Stimulated activated CD4-positive, alpha-beta T cell treated with anti-CD3 and anti-CD28 coated beads, TNF-alpha, amount 100 ng/mL, for 48 hours (primary cell): ENCODE measurements around the gene WFDC9.
A peak's percentile ranks its signal among the peaks of the same experiment; 100 is the strongest.
"Not testable (repeated sequence)": the region's sequence is repeated elsewhere in the genome, so short reads cannot be mapped to it uniquely, and the experiment has no call there.

Experiments used
- DNase-seq, 3 donors: peaks; one replicate each; pipeline ENCODE4 v3.0.0-alpha.2; 2020; ENCODE audit warnings: low read depth in 3 of 3

The WFDC9 gene

DNA sequence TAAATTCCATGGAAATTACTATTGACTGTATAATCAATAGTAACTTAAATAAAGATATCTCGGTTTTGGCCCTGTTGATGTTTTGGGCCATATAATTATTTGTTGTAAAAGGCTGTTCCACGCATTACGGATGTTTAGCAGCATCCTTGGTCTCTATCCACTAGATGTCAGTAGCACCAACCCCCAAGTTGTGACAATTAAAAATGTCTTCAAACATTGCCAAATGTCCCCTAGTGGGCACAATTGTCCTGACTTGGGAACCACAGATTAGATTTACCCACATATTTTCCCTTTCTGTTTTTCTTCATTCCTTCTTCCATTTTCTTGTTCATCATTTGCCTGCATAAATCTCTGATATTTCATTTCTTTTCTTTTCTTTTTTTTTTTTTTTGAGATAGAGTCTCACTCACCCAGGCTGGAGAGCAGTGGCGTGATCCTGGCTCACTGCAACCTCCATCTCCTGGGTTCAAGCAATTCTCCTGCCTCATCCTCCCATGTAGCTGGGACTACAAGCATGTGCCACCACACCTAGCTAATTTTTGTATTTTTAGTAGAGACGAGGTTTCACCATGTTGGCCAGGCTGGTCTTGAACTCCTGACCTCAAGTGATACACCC, 38.4 kb downstream of the WFDC9 start:
- peak; percentile 3 to 11 (median 3) for DNase-seq

DNA sequence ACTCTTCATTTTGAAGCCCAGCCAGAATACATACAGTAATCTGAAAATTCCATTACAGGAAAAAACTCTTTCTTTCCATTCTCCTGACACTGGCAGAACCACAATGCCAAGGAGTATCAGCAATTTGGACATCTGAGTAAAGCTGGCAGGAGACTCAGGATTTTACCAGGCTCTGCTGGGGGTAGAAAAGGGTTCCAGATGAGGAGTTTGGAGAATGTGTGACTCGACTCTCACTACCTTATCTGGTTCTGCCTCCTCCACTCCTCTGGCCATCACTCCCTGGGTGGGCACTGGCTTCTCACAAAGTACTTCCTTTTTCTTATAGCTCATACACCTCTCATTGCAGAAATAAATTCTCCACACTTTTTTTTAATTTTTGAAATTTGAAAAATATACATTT, 41.4 kb downstream of the WFDC9 start:
- DNase-seq = no peak

DNA sequence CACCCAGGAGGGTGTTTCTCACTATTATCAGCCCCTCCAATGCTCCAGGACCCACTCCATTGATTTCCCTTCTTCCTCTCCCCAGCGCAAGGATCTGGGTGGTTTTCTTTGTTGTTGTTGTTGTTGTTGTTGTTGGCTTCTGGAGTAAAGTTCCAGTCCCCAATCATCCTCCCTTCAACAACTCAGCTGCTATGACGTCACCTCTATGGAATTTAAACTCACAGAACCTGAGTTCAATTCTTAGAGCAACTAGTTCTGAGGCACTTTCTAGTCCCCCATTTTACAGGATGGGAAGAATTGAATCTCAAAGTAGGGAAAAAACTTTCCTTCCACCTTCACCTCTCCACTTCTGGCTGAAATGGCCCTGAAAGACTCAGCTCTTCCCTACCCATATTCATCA, 42.3 kb downstream of the WFDC9 start:
- no peak for DNase-seq

- not testable (repeated sequence) for DNase-seq
Observed at GRCh38 chr20:45585986-45586385, 45.1 kb downstream of the WFDC9 start.

DNA sequence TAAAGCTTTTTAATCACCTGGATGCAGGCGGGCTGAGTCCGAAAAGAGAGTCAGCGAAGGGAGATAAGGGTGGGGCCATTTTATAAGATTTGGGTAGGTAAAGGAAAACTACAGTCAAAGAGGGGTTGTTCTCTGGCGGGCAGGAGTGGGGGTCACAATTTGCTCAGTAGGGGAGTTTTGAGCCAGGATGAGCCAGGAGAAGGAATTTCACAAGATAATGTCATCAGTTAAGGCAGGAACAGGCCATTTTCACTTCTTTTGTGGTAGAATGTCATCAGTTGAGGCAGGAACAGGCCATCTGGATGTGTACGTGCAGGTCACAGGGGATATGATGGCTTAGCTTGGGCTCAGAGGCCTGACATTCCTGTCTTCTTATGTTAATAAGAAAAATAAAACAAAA, 46.8 kb downstream of the WFDC9 start:
- not testable (repeated sequence) for DNase-seq

GRCh38 chr20:45583502-45583901, 47.6 kb downstream of the WFDC9 start:
- DNase-seq = no peak

- no peak for DNase-seq
Observed at GRCh38 chr20:45581702-45582101, 49.4 kb downstream of the WFDC9 start.

GRCh38 chr20:45579184-45579583, 51.9 kb downstream of the WFDC9 start, which contains the start of gene WFDC8:
Gene WFDC8, minus strand, starts transcription at chr20:45579284. Its CDS starts 37 bp downstream, at chr20:45579247.
- no peak for DNase-seq

- no peak for DNase-seq
Observed at GRCh38 chr20:45578231-45578630, 52.9 kb downstream of the WFDC9 start.

DNA sequence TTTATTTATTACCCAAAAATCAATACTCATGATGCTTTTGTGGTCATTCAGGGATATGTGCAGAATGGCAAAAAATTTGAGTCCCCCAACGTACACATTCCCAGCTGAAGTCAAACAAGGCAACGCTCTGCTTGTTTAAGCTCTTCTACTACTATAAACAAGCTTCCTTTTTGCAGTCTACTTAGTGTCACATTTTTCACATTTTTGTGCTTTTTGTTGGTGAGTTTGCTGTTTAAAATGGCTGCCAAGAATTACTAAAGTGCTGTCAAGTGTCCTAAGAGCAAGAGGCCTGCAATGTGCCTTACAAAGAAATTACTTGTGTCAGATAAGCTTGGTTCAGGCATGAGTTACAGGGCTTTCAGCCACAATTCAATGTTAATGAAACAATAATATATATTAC, 54.1 kb downstream of the WFDC9 start:
- no peak for DNase-seq

- no peak for DNase-seq
Observed at GRCh38 chr20:45575931-45576330, 55.2 kb downstream of the WFDC9 start.

DNA sequence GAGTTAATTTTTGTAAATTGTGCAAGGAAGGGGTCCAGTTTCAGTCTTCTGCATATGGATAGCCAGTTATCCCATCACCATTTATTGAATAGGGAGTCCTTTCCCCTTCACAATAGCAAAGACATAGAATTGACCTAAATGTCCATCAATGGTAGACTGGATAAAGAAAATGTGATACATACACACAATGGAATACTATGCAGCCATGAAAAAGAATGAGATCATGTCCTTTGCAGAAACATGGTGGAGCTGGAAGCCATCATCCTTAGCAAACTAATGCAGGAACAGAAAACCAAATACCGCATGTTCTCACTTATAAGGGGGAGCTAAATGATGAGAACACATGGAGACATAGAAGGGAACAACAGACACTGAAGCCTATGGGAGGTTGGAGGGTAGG, 61.4 kb downstream of the WFDC9 start:
- DNase-seq = not testable (repeated sequence)

DNA sequence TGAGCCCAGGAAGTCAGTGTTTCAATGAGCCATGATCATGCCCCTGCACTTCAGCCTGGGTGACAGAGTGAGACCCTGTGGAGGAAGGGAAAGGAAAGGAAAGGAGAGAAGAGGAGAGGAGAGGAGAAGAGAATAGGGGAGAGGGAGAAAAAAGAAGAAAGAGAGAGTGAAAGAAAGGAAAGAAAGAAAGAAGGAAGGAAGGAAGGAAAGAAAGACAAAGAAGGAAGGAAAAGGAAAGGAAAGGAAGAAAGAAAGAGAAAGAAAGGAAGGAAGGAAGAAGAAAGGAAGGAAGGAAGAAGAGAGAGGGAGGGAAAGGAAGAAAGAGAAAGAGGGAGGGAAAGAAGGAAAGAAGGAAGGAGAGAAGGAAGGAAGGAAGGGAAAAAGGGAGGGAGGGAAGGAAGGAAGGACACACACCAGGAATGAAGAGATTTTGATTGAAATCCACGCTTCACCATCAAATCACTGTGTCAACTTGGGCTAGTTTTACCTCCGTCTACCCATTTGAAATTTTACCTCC, 66.3 kb downstream of the WFDC9 start:
- DNase-seq = no peak
